HEK293T (cell line): ENCODE data around the gene ANKRD63.

Experiments
- CTCF ChIA-PET: fragments of 350-600 bp; formaldehyde crosslinking; extraction: SDS; loops from one replicate; lab custom pipeline; 2021; ENCODE audit warnings: antibody characterized with exemption, inconsistent platforms; lab: Yijun Ruan, JAX
- POLR2A ChIA-PET: fragments of 350-600 bp; formaldehyde crosslinking; extraction: SDS; loops from one replicate; lab custom pipeline; 2020; ENCODE audit warnings: antibody characterized with exemption, inconsistent platforms; lab: Yijun Ruan, JAX
- DNase-seq: peaks from one replicate; pipeline ENCODE4 v3.0.0; 2012; ENCODE audit warnings: mixed read lengths; ENCODE audit errors: extremely low spot score
- ARNT ChIP-seq: fragments of 450-650 bp; IDR thresholded peaks from 2 replicates; pipeline ENCODE4 v1.6.1; 2017; ENCODE audit warnings: mild to moderate bottlenecking
- BHLHE40 ChIP-seq: fragments of 450-650 bp; IDR thresholded peaks from 2 replicates; pipeline ENCODE4 v1.6.1; 2016; ENCODE audit warnings: mild to moderate bottlenecking, moderate library complexity, borderline replicate concordance
- CTBP1 ChIP-seq: fragments of 450-650 bp; IDR thresholded peaks from 2 replicates; pipeline ENCODE4 v1.6.1; 2016; ENCODE audit warnings: borderline replicate concordance
- ELF4 ChIP-seq: fragments of 450-650 bp; IDR thresholded peaks from 2 replicates; pipeline ENCODE4 v1.6.1; 2017; ENCODE audit warnings: antibody characterized with exemption
- FOXA1 ChIP-seq: fragments of 450-650 bp; IDR thresholded peaks from 2 replicates; pipeline ENCODE4 v1.6.1; 2016; ENCODE audit warnings: mild to moderate bottlenecking
- FOXK2 ChIP-seq: fragments of 450-650 bp; IDR thresholded peaks from 2 replicates; pipeline ENCODE4 v1.6.1; 2016; ENCODE audit warnings: mild to moderate bottlenecking
- FOXM1 ChIP-seq: fragments of 450-650 bp; IDR thresholded peaks from 2 replicates; pipeline ENCODE4 v1.6.1; 2017; ENCODE audit warnings: mild to moderate bottlenecking, borderline replicate concordance
- HDGF ChIP-seq: fragments of 450-650 bp; IDR thresholded peaks from 2 replicates; pipeline ENCODE4 v1.6.1; 2017; ENCODE audit warnings: antibody characterized with exemption, borderline replicate concordance
- L3MBTL2 ChIP-seq: fragments of 450-650 bp; conservative IDR thresholded peaks from 2 replicates; pipeline ENCODE4 v1.6.1; 2016; ENCODE audit warnings: mild to moderate bottlenecking
- LEF1 ChIP-seq: fragments of 450-650 bp; IDR thresholded peaks from 2 replicates; pipeline ENCODE4 v1.6.1; 2017; ENCODE audit warnings: mild to moderate bottlenecking, borderline replicate concordance
- NFRKB ChIP-seq: fragments of 450-650 bp; IDR thresholded peaks from 2 replicates; pipeline ENCODE4 v1.6.1; 2016; ENCODE audit warnings: mild to moderate bottlenecking, moderate library complexity
- PKNOX1 ChIP-seq: fragments of 450-650 bp; IDR thresholded peaks from 2 replicates; pipeline ENCODE4 v1.6.1; 2016
- SP1 ChIP-seq: fragments of 450-650 bp; IDR thresholded peaks from 2 replicates; pipeline ENCODE4 v1.6.1; 2017
- SUZ12 ChIP-seq: fragments of 450-650 bp; IDR thresholded peaks from 2 replicates; pipeline ENCODE4 v1.6.1; 2016; ENCODE audit warnings: mild to moderate bottlenecking
- TARDBP ChIP-seq: fragments of 450-650 bp; IDR thresholded peaks from 2 replicates; pipeline ENCODE4 v1.6.1; 2016
- ZNF384 ChIP-seq: fragments of 450-650 bp; IDR thresholded peaks from 2 replicates; pipeline ENCODE4 v1.6.1; 2016

ANKRD63 gene

DNA sequence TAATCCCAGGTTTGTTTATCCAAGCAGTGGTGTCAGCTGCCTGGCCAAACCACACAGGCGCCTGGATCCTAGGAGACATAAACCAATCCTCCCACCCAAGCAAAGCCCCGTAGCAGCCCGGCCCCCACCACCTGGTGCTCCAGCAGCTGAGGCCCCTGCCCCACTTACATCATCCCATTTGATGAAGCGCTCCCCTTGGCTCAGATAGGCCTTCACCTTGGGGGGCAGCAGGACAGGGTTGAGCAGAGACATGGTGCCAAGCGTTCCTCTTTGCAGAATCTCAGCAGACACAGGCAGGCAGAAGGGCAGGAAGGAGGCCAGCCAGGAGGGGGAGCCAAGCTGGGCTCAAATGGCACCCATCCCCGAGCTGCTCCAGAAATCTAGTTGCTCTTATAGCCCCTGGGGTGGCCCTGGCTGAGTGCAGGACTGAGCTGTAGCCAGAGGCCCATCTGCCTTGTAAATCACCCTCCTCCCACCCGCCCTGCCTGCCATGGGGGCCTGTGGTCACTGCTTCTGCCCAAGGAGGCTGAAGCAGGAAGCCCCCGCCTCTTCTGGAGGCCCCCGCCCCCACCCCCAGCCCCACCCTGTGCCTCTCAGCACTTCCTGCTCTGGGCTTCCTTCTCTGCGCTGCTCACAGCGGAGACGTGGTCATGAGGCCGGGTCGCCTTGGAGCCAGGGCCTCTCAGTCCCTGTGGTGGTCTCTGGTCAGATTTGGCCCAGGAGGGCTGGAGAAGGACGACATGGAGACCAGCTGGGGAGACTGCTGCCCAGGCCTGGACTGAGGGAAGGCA is 24.8 kb upstream of the ANKRD63 start, which contains the start of gene PLCB2:
PLCB2 (minus strand) TSS at position 515 of the 791 bp plus-strand sequence; CDS start at position 252, 263 bp downstream.
- no peak for TF ChIP-seq CTBP1
- TF ChIP-seq ZNF384: no peak
- TF ChIP-seq L3MBTL2: no peak
- no peak for TF ChIP-seq FOXM1
- POLR2A ChIA-PET: interaction anchor here (1.2 kb wide), 1 partner anchor 9 kb away, joined by 3 read pairs; no protein-coding TSS in a partner anchor

DNA sequence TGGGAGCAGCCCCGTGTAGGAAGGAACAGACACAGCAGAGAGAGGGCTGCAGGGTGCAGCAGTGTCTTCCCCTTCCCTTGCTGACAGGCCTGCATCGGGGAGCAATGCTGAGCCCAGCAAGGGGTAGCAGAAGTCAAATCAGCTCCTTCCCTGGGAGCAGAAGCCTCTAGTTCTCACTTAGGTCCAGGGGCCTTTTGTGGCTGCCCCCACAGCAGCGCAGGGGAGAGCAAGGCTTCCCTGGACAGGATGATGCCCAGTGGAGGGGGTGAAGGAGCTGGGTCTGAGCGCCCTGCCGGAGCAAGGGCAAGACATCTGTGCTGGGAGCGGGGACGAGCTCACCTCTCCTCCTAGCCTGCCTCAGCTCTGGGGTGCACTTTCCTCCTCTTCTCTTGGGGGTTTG is 24.0 kb upstream of the ANKRD63 start:
- CTCF ChIA-PET: interaction anchor here (0.8 to 5.9 kb wide), 3 partner anchors 16 to 31 kb away, joined by 3 to 55 read pairs (median 5); no protein-coding TSS in a partner anchor
- TF ChIP-seq PKNOX1 (no peak), SUZ12 (no peak), ELF4 (no peak), L3MBTL2 (no peak), FOXA1 (no peak), CTBP1 (no peak), LEF1 (no peak), NFRKB (no peak), FOXM1 (no peak), HDGF (no peak), BHLHE40 (no peak), SP1 (no peak), ZNF384 (no peak), ARNT (no peak), TARDBP (no peak), FOXK2 (no peak)
- POLR2A ChIA-PET: interaction anchor here (1.2 kb wide), 1 partner anchor 10 kb away, joined by 3 read pairs; no protein-coding TSS in a partner anchor
- no peak for DNase-seq

More for the DNA sequence above, 24.8 kb upstream of the ANKRD63 start, which contains the start of gene PLCB2:
- DNase-seq: no peak
- CTCF ChIA-PET: interaction anchor here (0.8 to 5.9 kb wide), 4 partner anchors 15 to 30 kb away, joined by 3 to 55 read pairs (median 5); no protein-coding TSS in a partner anchor

DNA sequence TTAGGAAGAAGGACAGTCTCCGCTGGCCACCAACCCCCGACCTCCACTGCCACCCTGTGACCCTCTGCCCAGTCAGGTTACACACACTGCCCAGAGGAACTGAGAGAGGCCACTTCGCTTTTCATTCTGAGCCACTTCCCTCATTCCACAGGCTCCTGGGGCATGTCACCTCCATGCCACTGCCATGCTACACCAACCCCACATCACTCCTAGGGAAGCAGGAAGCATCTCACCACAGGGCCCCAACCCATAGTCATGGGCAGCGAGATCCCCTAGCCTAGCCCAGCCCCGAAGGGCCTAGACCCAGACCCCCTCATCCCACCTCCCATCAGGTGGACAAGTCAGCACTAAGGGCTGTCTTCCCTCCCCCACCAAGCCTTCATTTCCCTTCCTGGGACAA is 23.5 kb upstream of the ANKRD63 start:
- TF ChIP-seq L3MBTL2 (no peak), CTBP1 (no peak), SP1 (no peak), FOXK2 (no peak), HDGF (no peak), ZNF384 (no peak), FOXM1 (no peak), PKNOX1 (no peak), FOXA1 (no peak), BHLHE40 (no peak), LEF1 (no peak), ELF4 (no peak), ARNT (no peak), TARDBP (no peak), NFRKB (no peak), SUZ12 (no peak)
- no peak for DNase-seq
- ChIA-PET CTCF (interaction anchor here (5.9 kb wide), 1 partner anchor 27 kb away, joined by 55 read pairs; no protein-coding TSS in a partner anchor), POLR2A (no interaction called here)

GRCh38 chr15:40305281-40305680 is 22.4 kb upstream of the ANKRD63 start:
- no peak for DNase-seq
- TF ChIP-seq FOXM1: no peak
- TF ChIP-seq PKNOX1: no peak
- TF ChIP-seq BHLHE40: no peak
- no peak for TF ChIP-seq TARDBP
- no peak for TF ChIP-seq NFRKB
- no peak for TF ChIP-seq CTBP1
- TF ChIP-seq HDGF: no peak
- no peak for TF ChIP-seq L3MBTL2
- no peak for TF ChIP-seq SUZ12
- TF ChIP-seq LEF1: no peak
- no peak for TF ChIP-seq ARNT
- ChIA-PET CTCF (interaction anchor here (1.5 kb wide), 1 partner anchor 26 kb away, joined by 5 read pairs; no protein-coding TSS in a partner anchor), POLR2A (no interaction called here)

DNA sequence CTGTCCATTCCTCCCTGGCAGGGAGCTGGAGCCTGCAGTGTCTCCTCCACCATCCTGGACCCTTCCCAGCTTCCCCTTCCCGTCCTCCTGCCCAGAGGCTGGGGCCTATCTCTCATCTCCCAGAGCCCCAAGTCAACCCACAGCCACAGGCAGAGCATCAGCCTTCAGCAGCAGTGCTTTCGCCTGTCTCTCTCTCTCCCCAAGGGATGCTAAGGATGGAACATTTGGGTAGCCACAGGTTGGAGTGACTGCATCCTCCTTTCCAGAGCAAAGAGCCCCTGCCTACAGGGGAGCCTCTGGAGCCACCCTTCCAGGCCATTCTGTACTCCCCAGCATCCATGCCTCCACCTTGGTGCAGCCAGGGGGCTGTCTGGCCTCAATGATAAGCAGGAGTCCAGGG is 20.7 kb upstream of the ANKRD63 start:
- no peak for TF ChIP-seq ARNT
- TF ChIP-seq NFRKB: no peak
- CTCF ChIA-PET: no interaction called here

GRCh38 chr15:40302981-40303380 is 20.1 kb upstream of the ANKRD63 start:
- POLR2A ChIA-PET: no interaction called here
- DNase-seq: no peak
- TF ChIP-seq L3MBTL2 (no peak), ARNT (no peak), LEF1 (no peak), CTBP1 (no peak), ELF4 (no peak), TARDBP (no peak), ZNF384 (no peak), PKNOX1 (no peak), BHLHE40 (no peak), SP1 (no peak)
- CTCF ChIA-PET: no interaction called here

More for the DNA sequence above, 20.7 kb upstream of the ANKRD63 start:
- no peak for DNase-seq
- POLR2A ChIA-PET: no interaction called here
